ENCODE results near the gene SLC25A48.

DNA sequence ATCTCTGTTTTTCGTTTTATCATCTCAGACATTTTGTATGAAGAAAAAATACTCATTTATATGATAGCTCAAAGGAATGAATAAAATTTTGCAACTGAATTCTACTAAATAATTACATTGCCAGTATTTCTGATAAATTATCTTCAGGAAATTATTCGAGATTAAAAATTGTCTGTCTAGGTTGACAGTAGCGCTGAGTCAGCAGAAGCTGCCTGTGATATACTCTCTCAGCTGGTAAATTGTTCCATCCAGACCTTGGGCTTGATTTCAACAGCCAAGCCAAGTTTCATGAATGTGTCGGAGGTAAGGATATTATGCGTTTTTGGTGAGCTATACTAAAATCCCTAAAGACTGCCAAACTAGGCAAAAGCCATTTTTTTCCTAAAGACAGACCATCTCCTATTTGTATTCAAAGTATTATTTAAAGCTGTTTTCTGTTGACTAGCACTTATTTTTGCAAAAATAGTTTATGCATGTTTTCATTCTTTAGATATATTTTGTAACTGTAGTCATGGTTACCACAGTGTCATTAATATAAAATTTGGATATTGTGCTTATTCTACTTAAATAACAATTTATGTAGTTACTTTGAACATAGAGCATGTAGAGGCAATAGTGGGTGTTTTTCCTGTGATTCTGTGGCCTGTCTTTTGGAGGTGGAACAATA, 102.9 kb downstream of the SLC25A48 start:
- no peak for TF ChIP-seq POLR2A (IDR thresholded peaks at IDR 0.05; ENCODE audit: low read depth, low read length)
- TF ChIP-seq POLR2AphosphoS5 (IDR thresholded peaks at IDR 0.05; ENCODE audit: low read depth, low read length): no peak
- TF ChIP-seq TAF1 (IDR thresholded peaks at IDR 0.05; ENCODE audit: borderline replicate concordance, low read depth, low read length): no peak

Measured in GM12892 (cell line).